ENCODE results near the gene C17orf78. TPM values are rescaled to one million over a fixed set of nuclear protein-coding genes. Genes with fewer than 3 reads are reported as not detected.

Gene C17orf78
- total and polyA plus RNA-seq, 2 of the 13 experiments (the other 11 are each of a cell fraction or from before 2014, with no cell fraction given) = not detected

- TF ChIP-seq ZNF609 (CRISPR knock-in tag; IDR thresholded peaks at IDR 0.05; ENCODE audit: borderline replicate concordance) = no peak
- TF ChIP-seq SYNCRIP (IDR thresholded peaks at IDR 0.05; ENCODE audit: insufficient read depth, low read depth, low read length) = no peak
- no peak for TF ChIP-seq HNRNPLL (IDR thresholded peaks at IDR 0.05; ENCODE audit: low read depth, low read length, poor library complexity, severe bottlenecking)
- no peak for TF ChIP-seq ZNF510 (CRISPR knock-in tag; IDR thresholded peaks at IDR 0.05; ENCODE audit: low read depth)
- TF ChIP-seq, protein P1, sequence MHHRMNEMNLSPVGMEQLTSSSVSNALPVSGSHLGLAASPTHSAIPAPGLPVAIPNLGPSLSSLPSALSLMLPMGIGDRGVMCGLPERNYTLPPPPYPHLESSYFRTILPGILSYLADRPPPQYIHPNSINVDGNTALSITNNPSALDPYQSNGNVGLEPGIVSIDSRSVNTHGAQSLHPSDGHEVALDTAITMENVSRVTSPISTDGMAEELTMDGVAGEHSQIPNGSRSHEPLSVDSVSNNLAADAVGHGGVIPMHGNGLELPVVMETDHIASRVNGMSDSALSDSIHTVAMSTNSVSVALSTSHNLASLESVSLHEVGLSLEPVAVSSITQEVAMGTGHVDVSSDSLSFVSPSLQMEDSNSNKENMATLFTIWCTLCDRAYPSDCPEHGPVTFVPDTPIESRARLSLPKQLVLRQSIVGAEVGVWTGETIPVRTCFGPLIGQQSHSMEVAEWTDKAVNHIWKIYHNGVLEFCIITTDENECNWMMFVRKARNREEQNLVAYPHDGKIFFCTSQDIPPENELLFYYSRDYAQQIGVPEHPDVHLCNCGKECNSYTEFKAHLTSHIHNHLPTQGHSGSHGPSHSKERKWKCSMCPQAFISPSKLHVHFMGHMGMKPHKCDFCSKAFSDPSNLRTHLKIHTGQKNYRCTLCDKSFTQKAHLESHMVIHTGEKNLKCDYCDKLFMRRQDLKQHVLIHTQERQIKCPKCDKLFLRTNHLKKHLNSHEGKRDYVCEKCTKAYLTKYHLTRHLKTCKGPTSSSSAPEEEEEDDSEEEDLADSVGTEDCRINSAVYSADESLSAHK (CRISPR knock-in tag; IDR thresholded peaks at IDR 0.05; ENCODE audit: borderline replicate concordance) = no peak
- TF ChIP-seq NBN (conservative IDR thresholded peaks at IDR 0.05) = no peak
- TF ChIP-seq FOXC1 (CRISPR knock-in tag; IDR thresholded peaks at IDR 0.05; ENCODE audit: borderline replicate concordance) = no peak
- TF ChIP-seq THAP11 (CRISPR knock-in tag; IDR thresholded peaks at IDR 0.05) = no peak
- TF ChIP-seq TBX2 (CRISPR knock-in tag; IDR thresholded peaks at IDR 0.05; ENCODE audit: borderline replicate concordance) = no peak; the same call in 1 of the 2 replicates
- TF ChIP-seq GMEB2 (CRISPR knock-in tag; IDR thresholded peaks at IDR 0.05; ENCODE audit: low read depth) = no peak
- no peak for TF ChIP-seq GATA4 (IDR thresholded peaks at IDR 0.05; ENCODE audit: borderline replicate concordance, low read depth)
- TF ChIP-seq ZNF574 (CRISPR knock-in tag; IDR thresholded peaks at IDR 0.05) = peak; percentile 30; the same call in 1 of the 2 replicates
- TF ChIP-seq IRX3 (CRISPR knock-in tag; IDR thresholded peaks at IDR 0.05; ENCODE audit: borderline replicate concordance, low read depth) = no peak
- no peak for TF ChIP-seq FOSL1 (CRISPR knock-in tag; IDR thresholded peaks at IDR 0.05; ENCODE audit: borderline replicate concordance)
- no peak for TF ChIP-seq ZNF567 (CRISPR knock-in tag; IDR thresholded peaks at IDR 0.05; ENCODE audit: borderline replicate concordance)
- no peak for TF ChIP-seq CREM (IDR thresholded peaks at IDR 0.05)
- no peak for TF ChIP-seq CREM (CRISPR knock-in tag; IDR thresholded peaks at IDR 0.05)
- no peak for TF ChIP-seq ARNTL (CRISPR knock-in tag; IDR thresholded peaks at IDR 0.05)
Observed at GRCh38 chr17:37373530-37374159, 2.1 kb upstream of the C17orf78 start (continued).
